IPS-15b (cell line): Measurements from ENCODE around the gene CELF5.
"Not testable (repeated sequence)": the region's sequence is repeated elsewhere in the genome, so short reads cannot be mapped to it uniquely, and the experiment has no call there.

Experiments used
- H3K27me3 ChIP-seq: one replicate; pipeline ENCODE4 v1.6.1; 2013; ENCODE audit warnings: low read length; ENCODE audit not compliant: control insufficient read depth, insufficient read depth
- H3K36me3 ChIP-seq: one replicate; pipeline ENCODE4 v1.6.1; 2013; ENCODE audit warnings: low read length; ENCODE audit not compliant: control insufficient read depth, insufficient read depth
- H3K4me1 ChIP-seq: one replicate; pipeline ENCODE4 v1.6.1; 2013; ENCODE audit warnings: mild to moderate bottlenecking, low read length; ENCODE audit not compliant: control insufficient read depth, insufficient read depth
- H3K4me3 ChIP-seq: one replicate; pipeline ENCODE4 v1.5.1; 2013; ENCODE audit warnings: low read depth, low read length
- H3K9ac ChIP-seq: one replicate; pipeline ENCODE4 v1.6.1; 2013; ENCODE audit warnings: low read depth, mild to moderate bottlenecking, low read length
- H3K9me3 ChIP-seq: one replicate; pipeline ENCODE4 v1.6.1; 2013; ENCODE audit warnings: mild to moderate bottlenecking, low read length; ENCODE audit not compliant: control insufficient read depth, insufficient read depth

The CELF5 gene

DNA sequence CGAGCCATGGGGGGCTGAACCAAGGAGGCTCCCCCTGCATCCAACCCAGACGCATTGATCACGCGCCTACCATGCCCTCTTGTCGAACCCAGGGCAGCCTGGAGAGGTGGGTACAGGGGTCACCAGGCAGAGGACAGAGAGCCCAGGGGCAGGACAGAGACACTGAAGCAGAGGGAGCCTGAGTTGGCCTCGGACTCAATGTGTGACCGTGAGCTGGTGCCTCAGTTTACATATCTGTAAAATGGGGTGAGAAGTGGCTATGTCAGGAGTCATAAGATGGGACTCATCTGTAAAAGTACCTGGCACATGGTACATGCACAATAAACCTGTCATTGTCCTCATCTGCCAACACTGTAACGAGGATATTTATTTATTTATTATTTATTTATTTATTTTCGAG, 117.8 kb downstream of the CELF5 start:
- Histone ChIP-seq H3K36me3 (no peaks in the 10 kb centered on the region), H3K9ac (no peak overlapping the region), H3K9me3 (no peaks in the 10 kb centered on the region), H3K4me3 (no peak overlapping the region), H3K4me1 (no peaks in the 10 kb centered on the region), H3K27me3 (peaks cover 10% of the 10 kb centered on the region)

- H3K27me3 ChIP-seq, H3K9ac ChIP-seq, H3K4me1 ChIP-seq, H3K4me3 ChIP-seq, H3K9me3 ChIP-seq, H3K36me3 ChIP-seq: not testable (repeated sequence)
Measured at GRCh38 chr19:3342962-3343361, 118.5 kb downstream of the CELF5 start.

DNA sequence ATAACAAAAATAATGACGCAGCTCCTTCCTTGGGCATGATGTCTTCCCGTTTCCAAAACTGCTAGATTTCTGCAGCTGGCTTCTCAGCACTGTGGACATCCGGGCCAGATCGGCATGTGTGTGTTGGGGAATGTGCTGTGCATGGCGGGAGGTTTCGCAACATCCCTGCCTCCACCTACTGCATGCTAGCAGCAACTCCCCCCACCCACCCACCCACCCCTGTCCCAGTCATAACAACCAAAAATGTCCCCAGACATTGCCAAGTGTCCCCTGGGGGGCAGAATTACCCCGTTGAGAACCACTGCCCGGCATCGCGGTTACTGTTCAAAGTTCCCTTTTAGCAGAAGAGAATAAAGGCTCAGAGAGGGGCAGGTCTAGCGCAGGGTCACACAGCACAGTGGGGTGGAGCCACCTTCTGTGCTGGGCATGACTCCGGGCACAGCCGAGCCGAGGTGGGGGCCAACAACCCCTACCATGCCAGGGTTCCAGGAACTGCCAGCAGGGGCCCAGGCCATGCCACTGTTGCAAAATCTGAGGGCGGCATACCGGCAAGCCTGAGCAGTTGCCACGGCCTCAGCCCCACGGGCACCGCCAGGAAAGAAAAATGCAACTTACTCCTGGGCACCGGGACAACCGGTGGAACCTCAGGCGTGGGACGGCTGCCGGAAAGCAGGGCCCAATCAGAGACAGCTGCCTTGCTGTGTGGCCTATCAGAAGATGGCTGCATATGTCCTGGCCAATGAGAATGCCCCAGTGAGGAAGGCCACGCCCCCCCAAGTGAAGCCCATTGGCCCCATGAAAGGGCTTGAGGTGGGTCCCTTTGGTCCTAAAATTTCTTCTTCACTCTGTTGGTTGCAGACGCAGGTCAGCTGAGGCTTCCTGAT, 119.4 kb downstream of the CELF5 start:
- Histone ChIP-seq H3K27me3 (peaks cover 10% of the 10 kb centered on the region), H3K9ac (no peak overlapping the region), H3K4me3 (no peak overlapping the region), H3K4me1 (no peaks in the 10 kb centered on the region), H3K9me3 (no peaks in the 10 kb centered on the region), H3K36me3 (no peaks in the 10 kb centered on the region)

DNA sequence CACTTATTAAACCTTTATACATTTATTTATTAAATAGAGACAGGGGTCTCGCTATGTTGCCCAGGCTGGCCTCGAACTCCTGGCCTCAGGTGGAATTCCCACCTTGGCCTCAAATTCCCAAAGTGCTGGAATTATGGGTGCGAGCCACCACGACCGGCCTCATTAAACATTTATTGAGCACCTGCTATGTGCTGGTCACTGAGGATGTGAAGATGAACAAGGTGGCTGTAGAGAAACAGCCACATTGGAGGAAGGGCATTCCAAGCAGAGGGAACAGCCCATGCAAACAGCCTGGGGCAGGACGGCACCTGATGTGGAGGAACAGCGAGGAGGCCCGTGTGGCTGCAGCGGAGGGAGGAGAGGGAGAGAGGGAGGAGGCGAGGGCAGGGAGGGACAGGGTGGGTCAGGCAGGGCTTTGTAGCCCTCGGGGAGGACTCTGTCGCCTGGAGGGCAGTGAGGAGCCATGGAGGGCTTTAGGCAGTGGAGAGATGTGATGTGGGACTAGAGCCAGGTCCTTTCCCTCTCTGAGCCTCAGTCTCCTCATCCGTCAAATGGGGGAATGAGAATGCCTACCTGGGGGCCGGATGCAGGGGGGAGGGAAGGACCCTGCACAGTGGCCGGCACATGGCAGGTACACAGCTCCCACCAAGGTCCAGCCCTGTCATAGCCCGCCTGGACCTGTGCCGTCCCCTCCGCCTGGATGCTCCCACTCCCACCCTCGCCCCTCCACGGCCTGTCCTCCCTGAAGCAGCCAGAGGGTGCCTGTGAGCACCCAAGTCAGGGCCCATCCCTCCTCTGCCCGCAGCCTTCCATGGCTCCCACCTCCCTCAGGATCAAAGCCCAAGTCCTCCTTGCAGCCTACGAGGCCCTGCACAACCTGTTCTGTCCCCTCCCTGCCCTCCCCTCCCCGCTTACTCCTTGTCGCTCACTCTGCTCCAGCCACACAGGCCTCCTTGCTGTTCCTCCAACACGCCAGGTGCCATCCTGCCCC, 120.4 kb downstream of the CELF5 start:
- Histone ChIP-seq H3K36me3 (no peaks in the 10 kb centered on the region), H3K9ac (no peak overlapping the region), H3K4me1 (no peaks in the 10 kb centered on the region), H3K9me3 (no peaks in the 10 kb centered on the region), H3K27me3 (peaks cover 10% of the 10 kb centered on the region), H3K4me3 (no peak overlapping the region)

DNA sequence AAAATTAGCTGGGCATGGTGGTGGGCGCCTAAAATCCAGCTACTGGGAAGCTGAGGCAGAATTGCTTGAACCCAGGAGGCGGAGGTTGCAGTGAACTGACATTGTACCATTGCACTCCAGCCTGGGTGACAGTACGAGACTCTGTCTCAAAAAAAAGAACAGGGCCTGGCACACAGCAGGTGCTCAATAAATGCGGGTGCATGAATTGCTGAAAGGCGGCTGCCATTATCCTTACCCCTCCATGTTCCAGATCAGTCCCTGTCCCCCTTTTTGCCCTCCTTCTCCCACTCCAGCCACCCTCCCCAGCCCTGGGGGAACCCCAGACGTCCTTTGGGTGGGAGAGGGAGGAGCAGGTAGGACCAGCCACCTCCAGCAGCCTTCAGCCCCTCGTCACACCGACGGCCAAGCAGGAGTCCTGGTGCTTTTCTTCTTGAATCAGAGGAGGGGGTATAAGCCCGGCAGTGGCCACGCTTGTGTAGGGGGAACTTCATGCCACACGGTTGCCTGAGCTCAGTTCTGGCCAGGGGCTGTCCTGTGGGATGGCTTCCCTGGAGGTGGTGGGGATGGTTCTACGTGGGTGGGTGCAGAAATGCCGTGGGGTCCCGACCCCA, 121.5 kb downstream of the CELF5 start:
- no peaks in the 10 kb centered on the region for H3K36me3 ChIP-seq
- H3K9ac ChIP-seq: no peak overlapping the region
- H3K4me3 ChIP-seq: no peak overlapping the region
- peaks cover 13% of the 10 kb centered on the region for H3K27me3 ChIP-seq
- H3K9me3 ChIP-seq: no peaks in the 10 kb centered on the region
- no peaks in the 10 kb centered on the region for H3K4me1 ChIP-seq
